Measurements from ENCODE around the gene PVALB. TPM values are rescaled to one million over a fixed set of nuclear protein-coding genes. Genes with fewer than 3 reads are reported as not detected.

The PVALB gene
- total and polyA plus RNA-seq, 2 donors (not counting 3 experiments of a cell fraction or from before 2014, with no cell fraction given), result not detected

- no peak overlapping the region for H3K4me2 ChIP-seq (ENCODE audit: insufficient read depth, low read length)
- no peak overlapping the region for H3K4me3 ChIP-seq (replicated peaks in 1 of 3; ENCODE audit: insufficient read depth in 1 of 3, low read depth in 1 of 3, low read length in 3 of 3)
- no peaks in the 10 kb centered on the region for H3K9me3 ChIP-seq (replicated peaks; ENCODE audit: control insufficient read depth, insufficient read depth, low read length)
- BruUV-seq (replicated peaks), result no TSS peak
- H3K36me3 ChIP-seq (ENCODE audit: control insufficient read depth in 2 of 2, extremely low read depth in 1 of 2, insufficient read depth in 2 of 2, low read length in 2 of 2), result no peaks in the 10 kb centered on the region
- POLR2A ChIA-PET, result no interaction called here
- DNase-seq (ENCODE audit: low read depth, low spot score) (no peak), FAIRE-seq (no peak)
- TF ChIP-seq POLR2AphosphoS5 (IDR thresholded peaks at IDR 0.05; ENCODE audit: insufficient read depth, low read depth, low read length), result no peak
- TF ChIP-seq FOS (IDR thresholded peaks at IDR 0.05; ENCODE audit: borderline replicate concordance, insufficient read depth, low read length), result no peak
- no peak for TF ChIP-seq JUN (IDR thresholded peaks at IDR 0.05; ENCODE audit: borderline replicate concordance, insufficient read depth, insufficient read length, low read depth)
- TF ChIP-seq GATA2 (IDR thresholded peaks at IDR 0.05; ENCODE audit: insufficient read depth, insufficient read length, low read depth, low read length), result no peak
- TF ChIP-seq MAX (IDR thresholded peaks at IDR 0.05; ENCODE audit: insufficient read depth, insufficient read length), result no peak
- no peak for TF ChIP-seq EZH2 (IDR thresholded peaks at IDR 0.05; ENCODE audit: borderline replicate concordance, low read depth, low read length, severe bottlenecking)
- no peak for TF ChIP-seq POLR2A (IDR thresholded peaks at IDR 0.05; ENCODE audit: low read depth, low read length)
- no peak for TF ChIP-seq CTCF (IDR thresholded peaks at IDR 0.05; ENCODE audit: extremely low read depth in 1 of 2, insufficient read depth in 1 of 2, low read depth in 1 of 2, low read length in 2 of 2)
- no peak for TF ChIP-seq MYC (IDR thresholded peaks at IDR 0.05; ENCODE audit: low read depth, low read length)
- H3K27me3 ChIP-seq (ENCODE audit: control insufficient read depth in 2 of 2, insufficient read depth in 2 of 2, low read length in 2 of 2), result peaks cover 0 to 2% of the 10 kb centered on the region in 2 experiments
- no peak overlapping the region for H3K9ac ChIP-seq (replicated peaks; ENCODE audit: extremely low read depth, insufficient read depth, low read length)
- no peaks in the 10 kb centered on the region for H3K9me1 ChIP-seq (replicated peaks; ENCODE audit: control insufficient read depth, extremely low read depth, insufficient read depth, low read length)
- no peaks in the 10 kb centered on the region for H4K20me1 ChIP-seq (replicated peaks; ENCODE audit: control insufficient read depth, extremely low read depth, insufficient read depth, low read length)
- no peak overlapping the region for H3K27ac ChIP-seq (ENCODE audit: insufficient read depth, low read depth, low read length)
- dilution Hi-C loops (cut with MboI; ENCODE audit: extremely low pct_ligation_motif_present, low sequenced_read_pairs), result no loop called here
- intact Hi-C loops (cut with micrococcal nuclease), result no loop called here
- H3K4me1 ChIP-seq (ENCODE audit: control insufficient read depth, extremely low read depth, insufficient read depth, low read length), result no peaks in the 10 kb centered on the region
- H2AFZ ChIP-seq (ENCODE audit: low read depth, low read length), result no peak overlapping the region
- CTCF ChIA-PET, result interaction anchor here (1.0 to 3.1 kb wide), 2 partner anchors 9 to 14 kb away, joined by 3 to 21 read pairs; no protein-coding TSS in a partner anchor
- H3K79me2 ChIP-seq (ENCODE audit: control insufficient read depth, insufficient read depth, low read length), result no peaks in the 10 kb centered on the region
Observed at GRCh38 chr22:36864454-36865215, 47.8 kb upstream of the PVALB start.
